ENCODE data around the gene C1orf159.

The C1orf159 gene

GRCh38 chr1:1124508-1124785, 8.6 kb upstream of the C1orf159 start:
- no peak for TF ChIP-seq CTCF (conservative IDR thresholded peaks at IDR 0.05; ENCODE audit: low read depth, low read length)
- DNase-seq (ENCODE audit: low read depth) = no peak
- H3K4me3 ChIP-seq (ENCODE audit: low read length) = no peak overlapping the region

- DNase-seq (ENCODE audit: low read depth) = no peak
- TF ChIP-seq CTCF (conservative IDR thresholded peaks at IDR 0.05; ENCODE audit: low read depth, low read length) = no peak
Observed at GRCh38 chr1:1123581-1124507, 8.0 kb upstream of the C1orf159 start.

GRCh38 chr1:1122981-1123480, 7.1 kb upstream of the C1orf159 start:
- TF ChIP-seq CTCF (conservative IDR thresholded peaks at IDR 0.05; ENCODE audit: low read depth, low read length) = no peak
- no peak overlapping the region for H3K4me3 ChIP-seq (ENCODE audit: low read length)
- DNase-seq (ENCODE audit: low read depth) = no peak

More at GRCh38 chr1:1123581-1124507, 8.0 kb upstream of the C1orf159 start:
- H3K4me3 ChIP-seq (ENCODE audit: low read length) = no peak overlapping the region

GRCh38 chr1:1122078-1122811, 6.4 kb upstream of the C1orf159 start:
- H3K4me3 ChIP-seq (ENCODE audit: low read length) = no peak overlapping the region
- TF ChIP-seq CTCF (conservative IDR thresholded peaks at IDR 0.05; ENCODE audit: low read depth, low read length) = peak; percentile 88
- DNase-seq (ENCODE audit: low read depth) = peak; percentile 9

- no peak for TF ChIP-seq CTCF (conservative IDR thresholded peaks at IDR 0.05; ENCODE audit: low read depth, low read length)
- no peak for DNase-seq (ENCODE audit: low read depth)
- H3K4me3 ChIP-seq (ENCODE audit: low read length) = no peak overlapping the region
Observed at GRCh38 chr1:1121611-1122077, 5.8 kb upstream of the C1orf159 start.

- no peak for DNase-seq (ENCODE audit: low read depth)
- H3K4me3 ChIP-seq (ENCODE audit: low read length) = no peak overlapping the region
- TF ChIP-seq CTCF (conservative IDR thresholded peaks at IDR 0.05; ENCODE audit: low read depth, low read length) = no peak
Observed at GRCh38 chr1:1120866-1121591, 5.1 kb upstream of the C1orf159 start.
